KBM-7 (cell line): ENCODE measurements around the gene ZNF76.
"Not testable (repeated sequence)": the region's sequence is repeated elsewhere in the genome, so short reads cannot be mapped to it uniquely, and the experiment has no call there.

Experiments
- DNase-seq: peaks from one replicate; pipeline ENCODE4 v3.0.0-alpha.2; 2015
- in situ Hi-C: fragments of 300-500 bp; cut with MboI; formaldehyde crosslinking; loops from 2 replicates; pipeline ENCODE4 v1.14.3; 2020; ENCODE audit warnings: low sequenced_read_pairs, low pct_unique_long_range_greater_than_20kb, mixed read lengths

The ZNF76 gene

DNA sequence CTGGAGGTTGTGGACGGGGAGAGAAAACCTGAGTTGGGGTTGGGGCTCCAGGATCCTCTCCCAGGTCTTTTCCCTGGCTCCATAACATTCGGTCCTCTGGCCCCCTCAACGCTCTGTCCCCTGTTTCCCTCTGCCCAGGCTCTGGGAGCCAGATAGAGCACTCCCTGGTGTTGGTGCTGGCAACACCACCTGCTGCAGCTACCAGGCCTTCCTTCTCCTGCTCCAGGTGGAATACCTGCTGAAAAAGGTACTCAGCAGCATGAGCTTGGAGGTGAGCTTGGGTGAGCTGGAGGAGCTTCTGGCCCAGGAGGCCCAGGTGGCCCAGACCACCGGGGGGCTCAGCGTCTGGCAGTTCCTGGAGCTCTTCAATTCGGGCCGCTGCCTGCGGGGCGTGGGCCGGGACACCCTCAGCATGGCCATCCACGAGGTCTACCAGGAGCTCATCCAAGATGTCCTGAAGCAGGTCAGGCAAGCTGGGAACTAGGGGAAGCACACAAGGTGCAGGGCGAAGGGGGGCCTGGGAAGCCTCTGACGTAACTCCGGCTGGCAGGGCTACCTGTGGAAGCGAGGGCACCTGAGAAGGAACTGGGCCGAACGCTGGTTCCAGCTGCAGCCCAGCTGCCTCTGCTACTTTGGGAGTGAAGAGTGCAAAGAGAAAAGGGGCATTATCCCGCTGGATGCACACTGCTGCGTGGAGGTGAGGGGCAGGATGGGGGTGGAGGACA, 52.7 kb downstream of the ZNF76 start:
- no peak for DNase-seq
- in situ Hi-C loops, result loop anchor here (25.0 kb wide), 1 partner anchor 425 kb away; the partner anchor contains the start of gene ARMC12

DNA sequence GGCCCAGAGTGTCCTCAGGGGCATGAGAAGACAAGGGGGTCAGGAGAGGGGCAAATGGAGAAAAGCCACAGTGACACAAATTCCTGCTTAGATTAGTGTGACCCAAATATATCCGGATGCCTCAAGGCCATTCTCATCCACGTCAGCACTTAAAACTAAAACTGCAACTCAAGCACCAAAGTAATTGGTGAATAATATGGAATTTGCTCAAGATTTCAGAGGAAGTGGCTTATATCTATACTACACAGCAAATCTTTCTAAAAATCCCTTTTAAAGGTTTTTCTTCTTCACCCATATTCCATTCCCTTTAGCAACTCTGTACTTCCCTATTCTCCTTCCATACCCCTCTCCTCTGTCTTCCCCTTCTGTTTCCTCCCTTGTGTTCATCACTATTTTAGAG, 53.3 kb downstream of the ZNF76 start:
- in situ Hi-C loops, result loop anchor here (25.0 kb wide), 1 partner anchor 424 kb away; the partner anchor contains the start of gene ARMC12
- DNase-seq, result no peak

DNA sequence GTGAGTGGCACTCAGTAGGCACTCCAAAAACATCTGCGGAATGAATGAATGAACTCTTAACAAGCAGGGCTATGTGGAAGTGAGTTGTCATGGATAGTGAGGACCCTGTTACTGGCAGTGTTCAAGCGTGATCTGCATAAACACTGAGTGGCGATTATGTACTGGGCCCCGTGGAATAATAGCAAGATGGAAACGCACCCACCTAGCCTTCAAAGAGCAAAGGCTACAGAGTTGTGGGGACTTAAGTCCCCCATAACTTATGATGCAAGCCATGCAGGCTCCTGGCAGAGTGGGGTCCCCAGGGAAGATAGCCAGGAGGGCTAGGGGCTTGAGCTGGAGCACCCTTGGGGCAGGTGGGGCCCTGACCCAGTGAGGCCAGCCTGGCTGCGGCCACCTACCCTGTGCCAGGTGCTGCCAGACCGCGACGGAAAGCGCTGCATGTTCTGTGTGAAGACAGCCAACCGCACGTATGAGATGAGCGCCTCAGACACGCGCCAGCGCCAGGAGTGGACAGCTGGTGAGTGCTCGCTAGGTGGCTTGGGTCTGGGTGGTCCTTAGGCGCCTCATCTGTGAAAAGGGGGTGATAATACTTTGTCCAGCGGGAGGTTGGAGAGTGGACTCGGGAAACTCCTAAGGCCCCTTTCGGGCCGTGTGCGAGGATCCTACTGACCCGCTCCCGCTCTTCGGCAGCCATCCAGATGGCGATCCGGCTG, 58.1 kb downstream of the ZNF76 start:
- in situ Hi-C loops, result loop anchor here (25.0 kb wide), 1 partner anchor 420 kb away; the partner anchor contains the start of gene ARMC12
- DNase-seq, result no peak

DNA sequence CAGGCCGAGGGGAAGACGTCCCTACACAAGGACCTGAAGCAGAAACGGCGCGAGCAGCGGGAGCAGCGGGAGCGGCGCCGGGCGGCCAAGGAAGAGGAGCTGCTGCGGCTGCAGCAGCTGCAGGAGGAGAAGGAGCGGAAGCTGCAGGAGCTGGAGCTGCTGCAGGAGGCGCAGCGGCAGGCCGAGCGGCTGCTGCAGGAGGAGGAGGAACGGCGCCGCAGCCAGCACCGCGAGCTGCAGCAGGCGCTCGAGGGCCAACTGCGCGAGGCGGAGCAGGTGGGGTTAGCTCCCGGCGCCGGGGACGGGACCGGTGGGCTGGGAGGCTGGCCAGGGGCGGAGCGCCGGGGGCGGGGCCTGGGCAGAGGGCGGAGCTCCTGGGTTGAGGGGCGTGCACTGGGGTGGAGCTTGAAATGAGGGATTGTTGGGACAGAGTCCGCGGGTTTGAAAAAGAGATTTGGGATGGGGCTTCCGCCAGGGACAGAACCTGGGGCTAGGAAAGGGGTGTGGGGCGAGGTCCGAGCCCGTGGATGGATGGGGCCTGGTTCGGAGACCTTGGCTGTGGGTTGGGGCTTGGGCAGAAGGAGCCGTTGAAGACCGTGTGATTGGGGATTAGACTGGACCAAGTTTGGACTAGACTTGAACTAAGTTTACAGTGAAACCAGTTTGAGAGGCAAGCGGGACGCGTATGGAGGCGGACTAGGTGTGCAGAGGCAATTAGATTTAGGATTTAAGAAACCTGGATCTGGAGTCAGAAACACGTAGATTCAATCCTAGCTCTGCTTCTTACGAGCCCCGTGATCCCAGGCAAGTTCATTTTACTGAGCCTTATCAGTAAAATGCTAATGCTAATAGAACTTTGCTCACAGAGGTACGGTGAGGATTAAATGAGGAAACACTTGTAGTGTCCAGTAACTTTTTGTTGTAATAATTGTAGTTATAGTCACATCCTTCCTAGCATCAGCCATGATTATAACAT, 58.9 kb downstream of the ZNF76 start:
- in situ Hi-C loops, result loop anchor here (25.0 kb wide), 1 partner anchor 419 kb away; the partner anchor contains the start of gene ARMC12
- no peak for DNase-seq

DNA sequence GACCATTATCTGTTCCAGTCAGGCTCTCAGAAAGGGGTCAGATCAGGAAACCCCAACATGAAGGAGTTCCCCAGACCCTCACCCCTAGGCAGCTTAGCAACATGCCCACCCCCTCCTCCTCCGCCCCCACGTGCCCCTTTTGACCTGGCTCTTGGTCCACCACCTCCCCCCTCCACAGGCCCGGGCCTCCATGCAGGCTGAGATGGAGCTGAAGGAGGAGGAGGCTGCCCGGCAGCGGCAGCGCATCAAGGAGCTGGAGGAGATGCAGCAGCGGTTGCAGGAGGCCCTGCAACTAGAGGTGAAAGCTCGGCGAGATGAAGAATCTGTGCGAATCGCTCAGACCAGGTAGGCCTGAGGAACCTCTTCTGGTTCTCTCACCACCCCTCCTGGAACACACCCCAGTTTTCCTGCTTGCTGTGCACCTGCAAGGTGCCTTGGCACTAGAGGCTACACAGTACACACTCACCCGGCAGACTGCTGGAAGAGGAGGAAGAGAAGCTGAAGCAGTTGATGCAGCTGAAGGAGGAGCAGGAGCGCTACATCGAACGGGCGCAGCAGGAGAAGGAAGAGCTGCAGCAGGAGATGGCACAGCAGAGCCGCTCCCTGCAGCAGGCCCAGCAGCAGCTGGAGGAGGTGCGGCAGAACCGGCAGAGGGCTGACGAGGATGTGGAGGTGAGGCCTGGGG, 60.0 kb downstream of the ZNF76 start:
- in situ Hi-C loops, result loop anchor here (25.0 kb wide), 1 partner anchor 418 kb away; the partner anchor contains the start of gene ARMC12
- DNase-seq, result no peak

DNA sequence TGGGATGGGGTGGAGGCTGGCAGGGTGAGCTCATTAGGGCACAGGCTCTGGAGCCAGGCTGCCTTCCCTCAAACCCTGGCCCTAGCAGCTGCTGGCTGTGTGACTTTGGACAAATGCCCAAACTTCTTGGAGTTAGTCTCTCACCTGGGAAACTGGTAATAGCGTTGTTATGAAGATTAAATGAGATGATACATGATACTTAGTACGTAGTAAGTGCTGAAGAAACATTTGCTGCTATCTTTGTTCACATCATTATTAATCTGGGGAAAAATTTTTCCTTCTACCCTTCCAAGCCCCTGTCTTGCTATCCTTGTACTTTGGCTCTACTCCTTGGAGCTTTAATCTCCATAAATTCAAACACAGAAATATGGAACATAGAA, 60.5 kb downstream of the ZNF76 start:
- in situ Hi-C loops, result loop anchor here (25.0 kb wide), 1 partner anchor 417 kb away; the partner anchor contains the start of gene ARMC12
- no peak for DNase-seq

DNA sequence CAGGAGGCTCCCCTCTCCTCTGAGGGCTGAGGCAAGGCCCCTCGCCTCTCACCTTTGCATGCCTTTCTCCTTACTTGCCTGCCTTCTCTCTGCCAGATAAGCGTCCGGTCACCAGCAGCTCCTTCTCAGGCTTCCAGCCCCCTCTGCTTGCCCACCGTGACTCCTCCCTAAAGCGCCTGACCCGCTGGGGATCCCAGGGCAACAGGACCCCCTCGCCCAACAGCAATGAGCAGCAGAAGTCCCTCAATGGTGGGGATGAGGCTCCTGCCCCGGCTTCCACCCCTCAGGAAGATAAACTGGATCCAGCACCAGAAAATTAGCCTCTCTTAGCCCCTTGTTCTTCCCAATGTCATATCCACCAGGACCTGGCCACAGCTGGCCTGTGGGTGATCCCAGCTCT, 61.6 kb downstream of the ZNF76 start:
- DNase-seq, result no peak
- in situ Hi-C loops, result loop anchor here (25.0 kb wide), 1 partner anchor 416 kb away; the partner anchor contains the start of gene ARMC12

DNA sequence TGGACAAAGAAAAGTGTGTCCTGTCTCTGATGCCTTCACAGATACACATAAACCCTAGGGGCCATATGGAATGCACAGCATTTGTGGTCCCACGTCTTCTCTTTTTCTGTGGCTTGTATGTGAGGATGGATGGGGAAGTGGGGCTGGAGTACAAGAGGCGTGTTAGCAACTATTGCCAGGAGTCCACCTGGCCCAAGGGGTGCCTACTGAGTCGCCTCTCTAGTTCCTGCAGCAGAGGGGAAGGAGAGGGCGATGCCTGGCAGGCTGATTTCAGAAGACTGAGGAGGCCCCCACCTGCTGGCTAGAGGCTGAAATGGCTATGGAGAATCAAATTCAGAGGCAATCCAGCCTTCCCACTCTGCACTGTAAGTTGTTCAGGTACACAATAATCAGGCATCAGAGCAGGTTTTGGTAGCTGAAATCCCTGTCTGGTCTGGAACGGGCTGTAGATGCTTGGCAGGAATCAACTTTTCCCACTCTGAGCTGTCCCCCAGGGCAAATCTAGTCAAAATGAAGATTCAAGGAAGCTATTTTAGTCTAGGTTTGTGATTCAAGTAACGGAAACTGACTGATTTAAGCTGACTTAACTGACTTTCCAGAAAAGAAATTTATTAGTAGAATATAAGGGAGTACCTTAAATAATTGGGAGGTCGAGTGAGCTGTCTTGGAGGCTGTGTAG, 68.0 kb downstream of the ZNF76 start:
- peak; percentile 76 for DNase-seq
- in situ Hi-C loops, result no loop called here

DNA sequence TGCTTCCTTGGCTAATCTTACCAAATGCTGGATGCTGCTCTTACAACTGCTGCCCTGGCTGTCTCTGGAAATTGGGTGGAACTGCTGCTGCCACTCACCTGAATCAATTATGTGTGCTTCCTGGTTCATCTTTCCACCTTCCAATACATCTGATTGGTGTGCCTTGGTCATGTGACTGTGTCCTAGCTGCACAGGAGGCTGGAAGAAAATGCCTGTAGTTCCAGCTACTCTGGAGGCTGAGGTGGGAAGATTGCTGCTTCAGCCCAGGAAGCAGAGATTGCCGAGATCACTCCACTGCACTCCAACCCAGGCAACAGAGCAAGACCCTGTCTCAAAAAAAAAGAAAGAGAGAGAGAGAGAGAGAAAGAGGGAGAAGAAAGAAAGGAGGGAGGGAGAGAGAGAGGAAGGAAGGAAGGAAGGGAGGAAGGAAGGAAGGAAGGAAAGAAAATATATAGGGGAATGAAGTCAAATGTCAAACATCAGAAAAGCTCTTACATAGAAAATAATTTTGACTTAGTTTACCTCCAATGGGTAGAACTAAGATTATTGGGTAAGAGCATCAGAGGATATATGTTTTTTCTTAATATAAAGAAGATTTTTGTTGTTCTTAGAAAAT, 68.7 kb downstream of the ZNF76 start:
- no peak for DNase-seq
- in situ Hi-C loops, result no loop called here

DNA sequence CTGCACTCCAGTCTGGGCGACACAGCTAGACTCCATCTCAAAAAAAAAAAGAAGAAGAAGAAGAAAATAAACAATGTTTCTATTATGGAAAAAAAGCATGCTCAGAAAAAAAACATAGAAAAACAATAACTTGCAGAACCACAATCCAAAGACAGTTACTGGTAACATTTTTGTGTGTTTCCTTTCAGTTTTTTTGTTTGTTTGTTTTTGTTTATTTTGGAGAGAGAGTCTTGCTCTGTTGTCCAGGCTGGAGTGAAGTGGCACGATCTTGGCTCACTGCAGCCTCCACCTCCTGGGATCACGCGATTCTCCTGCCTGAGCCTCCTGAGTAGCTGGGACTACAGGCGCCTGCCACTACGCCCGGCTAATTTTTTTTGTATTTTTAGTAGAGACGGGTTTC, 69.4 kb downstream of the ZNF76 start:
- in situ Hi-C loops, DNase-seq: not testable (repeated sequence)

DNA sequence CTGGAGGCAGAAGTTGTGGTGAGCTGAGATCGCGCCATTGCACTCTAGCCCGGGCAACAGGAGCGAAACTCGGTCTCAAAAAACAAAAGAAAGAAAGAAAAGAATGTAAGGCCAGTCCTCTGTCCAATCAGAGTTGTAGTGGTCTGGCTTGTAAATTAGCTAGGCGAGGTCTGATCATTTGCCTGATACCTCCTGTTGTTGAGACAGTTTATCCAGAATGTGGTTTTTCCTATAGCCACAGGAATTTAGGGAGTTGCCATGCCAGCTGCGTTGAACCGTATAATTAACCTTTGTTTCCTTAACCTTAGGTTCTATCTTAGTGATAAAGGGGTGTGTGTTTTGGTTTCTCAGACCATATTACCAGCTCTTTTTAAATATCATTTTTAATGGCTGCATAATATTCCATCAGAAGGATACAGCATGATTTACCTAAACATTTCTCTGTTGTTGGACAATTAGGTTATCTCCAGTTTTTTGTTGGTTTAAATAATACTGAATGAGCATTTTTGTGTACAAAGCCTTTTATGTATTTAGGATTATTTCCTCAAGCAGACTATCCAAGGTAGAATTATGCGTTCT, 71.1 kb downstream of the ZNF76 start:
- DNase-seq, result no peak
- in situ Hi-C loops, result no loop called here

DNA sequence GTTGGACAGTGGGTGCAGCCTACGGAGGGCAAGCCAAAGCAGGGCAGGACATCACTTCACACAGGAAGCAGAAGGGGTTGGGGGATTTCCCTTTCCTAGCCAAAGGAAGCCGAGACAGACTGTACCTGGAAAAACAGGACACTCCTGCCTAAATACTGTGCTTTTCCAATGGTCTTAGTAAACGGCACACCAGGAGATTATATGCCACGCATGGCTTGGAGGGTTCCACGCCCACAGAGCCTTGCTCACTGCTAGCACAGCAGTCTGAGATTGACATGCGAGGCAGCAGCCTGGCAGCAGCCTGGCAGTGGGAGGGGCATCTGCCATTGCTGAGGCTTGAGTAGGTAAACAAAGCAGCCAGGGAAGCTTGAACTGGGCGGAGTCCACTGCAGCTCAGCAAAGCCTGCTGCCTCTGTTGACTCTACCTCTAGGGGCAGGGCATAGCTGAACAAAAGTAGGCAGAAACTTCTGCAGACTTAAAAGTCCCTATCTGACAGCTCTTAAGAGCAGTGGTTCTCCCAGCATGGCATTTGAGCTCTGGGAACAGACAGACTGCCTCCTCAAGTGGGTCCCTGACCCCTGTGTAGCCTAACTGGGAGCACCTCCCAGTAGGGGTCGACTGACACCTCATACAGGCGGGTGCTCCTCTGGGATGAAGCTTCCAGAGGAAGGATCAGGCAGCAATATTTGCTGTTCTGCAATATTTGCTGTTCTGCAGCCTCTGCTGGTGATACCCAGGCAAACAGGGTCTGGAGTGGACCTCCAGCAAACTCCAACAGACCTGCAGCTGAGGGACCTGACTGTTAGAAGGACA, 72.7 kb downstream of the ZNF76 start:
- DNase-seq, in situ Hi-C loops: not testable (repeated sequence)

DNA sequence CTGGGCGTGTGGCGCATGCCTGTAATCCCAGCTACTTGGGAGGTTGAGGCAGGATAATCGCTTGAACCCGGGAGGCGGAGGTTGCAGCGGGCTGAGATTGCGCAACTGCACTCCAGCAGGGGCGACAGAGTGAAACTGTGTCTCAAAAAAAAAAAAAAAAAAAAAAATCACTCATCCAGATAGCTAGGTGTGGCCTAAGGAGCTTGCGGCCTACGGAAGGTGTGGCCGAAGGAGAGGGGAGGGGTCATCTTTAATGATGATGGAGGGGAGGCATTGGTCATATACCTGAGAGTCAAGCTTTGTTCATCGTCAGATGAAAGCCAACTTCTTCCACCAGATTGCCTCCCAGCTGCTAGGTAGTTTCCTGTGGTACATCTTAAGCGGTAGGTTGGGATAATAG, 82.0 kb downstream of the ZNF76 start:
- in situ Hi-C loops, result no loop called here
- peak; percentile 35 for DNase-seq

DNA sequence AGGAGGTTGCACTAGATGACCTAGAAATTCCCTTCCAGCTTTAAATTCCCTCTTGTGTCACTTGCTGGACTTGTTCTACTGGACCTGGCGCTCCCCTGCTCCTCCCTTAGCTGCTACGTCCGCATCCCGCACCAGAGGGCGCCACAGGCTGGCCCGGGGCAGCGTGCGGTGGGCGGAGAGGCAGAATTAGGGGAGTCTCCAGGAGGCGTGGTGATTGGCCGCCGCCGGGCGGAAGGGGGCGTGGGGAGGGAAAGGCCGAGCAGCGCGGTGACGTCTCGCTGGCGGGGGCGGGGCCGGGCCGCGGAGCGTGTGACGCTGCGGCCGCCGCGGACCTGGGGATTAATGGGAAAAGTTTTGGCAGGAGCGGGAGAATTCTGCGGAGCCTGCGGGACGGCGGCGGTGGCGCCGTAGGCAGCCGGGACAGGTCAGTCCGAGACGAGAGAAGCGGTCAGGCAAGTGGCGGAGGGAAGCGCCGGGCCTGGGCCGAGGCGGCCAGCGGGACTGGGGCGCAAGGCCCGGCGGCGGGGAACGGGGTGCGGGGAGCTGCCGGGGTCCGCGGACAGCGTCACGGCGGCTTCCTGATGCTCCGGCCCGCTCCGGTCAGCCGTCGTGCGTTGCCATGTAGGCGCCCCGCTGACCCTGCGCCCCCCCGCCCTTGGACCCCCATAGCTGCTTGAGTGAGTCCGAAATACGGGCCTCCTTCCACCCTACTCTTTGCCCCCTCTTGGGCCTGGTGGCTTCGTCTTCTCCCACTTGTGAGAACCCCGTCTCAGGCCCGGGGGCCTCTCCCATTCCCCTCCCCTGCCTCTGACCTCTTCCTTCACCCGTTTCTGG, 82.9 kb downstream of the ZNF76 start, which contains the start of gene PPARD:
TSS of gene PPARD (plus strand) at position 301 of the 834 bp plus-strand sequence. CDS start 68,530 bp downstream, outside the sequence.
- in situ Hi-C loops, result no loop called here
- DNase-seq, result peak; percentile 95

DNA sequence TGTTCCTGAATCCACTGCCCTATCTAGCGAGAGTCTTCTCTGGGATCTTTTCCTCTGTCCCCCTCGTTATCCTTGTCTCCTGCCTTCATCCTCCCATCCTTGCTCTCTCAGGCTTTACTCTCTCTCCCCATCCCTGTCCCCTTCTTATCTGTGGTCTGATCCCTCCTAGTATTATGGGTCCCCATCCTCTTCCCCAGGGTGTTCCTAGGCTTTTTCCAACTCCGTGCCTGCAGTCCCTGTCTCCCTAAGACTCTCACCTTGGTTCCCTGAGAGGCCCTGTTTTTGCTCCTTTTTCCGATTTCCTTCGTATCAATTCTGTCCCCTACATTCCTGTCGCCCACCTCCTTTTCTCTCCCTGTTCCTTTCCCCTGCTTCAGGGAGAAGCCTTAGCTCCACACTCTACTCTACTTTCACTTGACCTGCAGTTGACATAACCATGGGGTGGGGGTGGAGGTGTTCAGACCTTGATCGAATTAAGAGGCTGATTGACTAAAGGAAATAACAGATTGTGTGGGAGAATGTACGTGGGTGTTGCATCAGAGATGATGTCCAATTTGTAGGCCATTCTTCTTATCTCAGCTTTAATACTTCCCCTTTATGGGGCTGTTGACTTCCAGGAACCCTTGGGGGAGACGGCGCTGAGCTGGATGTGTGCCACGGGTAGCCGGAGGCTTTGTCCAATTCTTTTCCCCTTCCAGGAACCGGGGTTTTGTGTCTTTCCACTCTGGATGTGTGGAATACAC, 83.7 kb downstream of the ZNF76 start:
- in situ Hi-C loops, result no loop called here
- peak; percentile 77 for DNase-seq
